Omental fat pad (tissue), 4 donors: Measurements from ENCODE around the gene PKP4. TPM values are rescaled to one million over a fixed set of nuclear protein-coding genes. Genes with fewer than 3 reads are reported as not detected.

Experiments
- ATAC-seq: fragments of 150-250 bp; one replicate; pipeline ENCODE4 v1.9.1; 2016; ENCODE audit warnings: mild to moderate bottlenecking, moderate library complexity; ENCODE audit not compliant: low FRiP score
- DNase-seq: peaks from one replicate; pipeline ENCODE4 v3.0.0-alpha.2; 2019; ENCODE audit warnings: low spot score
- CTCF ChIP-seq, 3 donors: fragments of 450-650 bp; IDR thresholded peaks; one replicate each; pipeline ENCODE4 v1.5.1; 2016 to 2017; ENCODE audit warnings: antibody characterized with exemption in 3 of 3, mild to moderate bottlenecking in 3 of 3, moderate library complexity in 2 of 3
- small RNA-seq: library from RNA; depleted of rRNA; stranded (forward); fragments of <200 nt; gene quantifications from one replicate; pipeline ENCODE3, GENCODE V24; 2016
- total RNA-seq, 4 donors: library from RNA; depleted of rRNA; stranded (reverse); fragments of >200 nt; gene quantifications; one replicate each; pipeline ENCODE4 v1.1.0, GENCODE V29; 2016

Gene PKP4
- total RNA-seq, 4 donors from 2014 or later, result 25.8 to 96.9 (median 56.2) TPM

- DNase-seq (no peak), ATAC-seq (no peak)
- no peak for TF ChIP-seq CTCF (IDR thresholded peaks at IDR 0.05)
Measured at GRCh38 chr2:158730621-158731140, 273.9 kb downstream of the PKP4 start.

GRCh38 chr2:158731386-158731785 lies 274.6 kb downstream of the PKP4 start:
- DNase-seq, result no peak
- no peak for TF ChIP-seq CTCF (IDR thresholded peaks at IDR 0.05)
- ATAC-seq, result no peak

Small RNA genes lying within 50 kb of the gene (small RNA-seq; reads per million reads assigned to genes)
- gene AC005042.3 (not detected), gene RN7SL393P (not detected)

Other genes starting within 250 kb of the PKP4 start
- gene CCDC148, start 199 bp upstream of the PKP4 start, total RNA-seq, result under 1 TPM in 1 of 4 donors, not detected in 3; 0.48 TPM